Thyroid gland (tissue), 4 donors: Measurements from ENCODE around the gene UST. TPM values are rescaled to one million over a fixed set of nuclear protein-coding genes. Genes with fewer than 3 reads are reported as not detected.

Experiments used
- DNase-seq, 2 donors: peaks; one replicate each; pipeline ENCODE4 v3.0.0-alpha.2; 2019
- H3K27ac ChIP-seq, 3 donors: fragments of 200-600 bp; sonication (generic); 1 replicate in 2 of 3; 2 replicates in 1 of 3; pipeline ENCODE4 v1.5.1; 2016 to 2019; ENCODE audit warnings: mild to moderate bottlenecking in 1 of 3, moderate library complexity in 1 of 3
- H3K27me3 ChIP-seq: fragments of 200-600 bp; sonication (generic); one replicate; pipeline ENCODE4 v1.5.1; 2019
- H3K36me3 ChIP-seq, 2 donors: fragments of 200-600 bp; sonication (generic); one replicate each; pipeline ENCODE4 v1.5.1; 2016 to 2019
- H3K4me1 ChIP-seq, 2 donors: fragments of 200-600 bp; sonication (generic); one replicate each; pipeline ENCODE4 v1.5.1; 2017 to 2019
- H3K4me3 ChIP-seq, 3 donors: fragments of 200-600 bp; sonication (generic); replicated peaks in 1 of 3; 1 replicate in 2 of 3; 2 replicates in 1 of 3; pipeline ENCODE4 v1.5.1; 2016; ENCODE audit warnings: mild to moderate bottlenecking in 1 of 3
- H3K9me3 ChIP-seq: fragments of 200-600 bp; sonication (generic); one replicate; pipeline ENCODE4 v1.5.1; 2017
- CTCF ChIP-seq, 6 experiments: fragments of 200-600 bp in 3 of 6; fragments of 450-650 bp in 3 of 6; sonication (generic) in 3 of 6; IDR thresholded peaks; one replicate each; pipeline ENCODE4 v1.5.1; 2016 to 2019; ENCODE audit warnings: antibody characterized with exemption in 6 of 6, mild to moderate bottlenecking in 2 of 6, inconsistent platforms in 1 of 6, moderate library complexity in 1 of 6
- POLR2A ChIP-seq, 2 donors: fragments of 450-650 bp; IDR thresholded peaks; one replicate each; pipeline ENCODE4 v1.6.1; 2017; ENCODE audit warnings: antibody characterized with exemption in 2 of 2, mild to moderate bottlenecking in 2 of 2, moderate library complexity in 1 of 2
- WGBS, 2 donors: methylation state at CpG; one replicate each; pipeline ENCODE4 v1.1.5; 2017; 5-methylcytosine and 5-hydroxymethylcytosine counted together
- intact Hi-C: fragments of 100-400 bp; cut with DNase I; formaldehyde crosslinking; loops from one replicate; pipeline ENCODE4 v1.15.1; 2023
- total RNA-seq, 4 donors: library from RNA; depleted of rRNA; stranded (reverse); fragments of >200 nt; gene quantifications; one replicate each; pipeline ENCODE4 v1.2.3, GENCODE V29; 2016

The UST gene
- total RNA-seq, 4 donors from 2014 or later: 73.4 to 91.2 (median 81.4) TPM

- Histone ChIP-seq H3K27ac (peak overlapping the region; percentile 26 to 71 (median 39)), H3K27me3 (no peaks in the 10 kb centered on the region), H3K4me1 (peaks cover 25 to 29% of the 10 kb centered on the region in 2 donors), H3K36me3 (no peaks in the 10 kb centered on the region), H3K4me3 (no peak overlapping the region), H3K9me3 (no peaks in the 10 kb centered on the region)
- no peak for DNase-seq
- intact Hi-C loops: no loop called here
- TF ChIP-seq POLR2A (IDR thresholded peaks at IDR 0.05) (no peak), CTCF (IDR thresholded peaks at IDR 0.05) (no peak)
- WGBS, 2 donors: 71 to 75% methylated on average over 6 of the region's 6 CpGs
Measured at GRCh38 chr6:149052350-149053106, 305.7 kb downstream of the UST start.

GRCh38 chr6:149053848-149054558 is 307.2 kb downstream of the UST start:
- no peak for DNase-seq
- Histone ChIP-seq H3K36me3 (no peaks in the 10 kb centered on the region), H3K27ac (peak overlapping the region; percentile 55 to 71 (median 67)), H3K4me1 (peaks cover 24 to 27% of the 10 kb centered on the region in 2 donors), H3K27me3 (no peaks in the 10 kb centered on the region), H3K4me3 (no peak overlapping the region), H3K9me3 (no peaks in the 10 kb centered on the region)
- no peak for TF ChIP-seq POLR2A (IDR thresholded peaks at IDR 0.05)
- TF ChIP-seq CTCF (IDR thresholded peaks at IDR 0.05): no peak
- intact Hi-C loops: no loop called here
- 79 to 87% methylated on average over 4 of the region's 4 CpGs for WGBS, 2 donors

GRCh38 chr6:149054559-149055194 is 307.8 kb downstream of the UST start:
- intact Hi-C loops: no loop called here
- H3K4me1 ChIP-seq: peaks cover 24 to 32% of the 10 kb centered on the region in 2 donors
- H3K9me3 ChIP-seq: no peaks in the 10 kb centered on the region
- 34 to 36% methylated on average over 8 of the region's 8 CpGs for WGBS, 2 donors
- peak; percentile 54 to 73 for DNase-seq
- TF ChIP-seq POLR2A (IDR thresholded peaks at IDR 0.05): no peak
- no peak for TF ChIP-seq CTCF (IDR thresholded peaks at IDR 0.05)
- H3K4me3 ChIP-seq: no peak overlapping the region
- H3K27me3 ChIP-seq: no peaks in the 10 kb centered on the region
- H3K27ac ChIP-seq: peak overlapping the region; percentile 55 to 71 (median 69)
- no peaks in the 10 kb centered on the region for H3K36me3 ChIP-seq

- Histone ChIP-seq H3K9me3 (no peaks in the 10 kb centered on the region), H3K27ac (peak overlapping the region; percentile 55 to 71 (median 69)), H3K4me3 (no peak overlapping the region), H3K27me3 (no peaks in the 10 kb centered on the region), H3K36me3 (no peaks in the 10 kb centered on the region), H3K4me1 (peaks cover 29 to 33% of the 10 kb centered on the region in 2 donors)
- 60 to 66% methylated on average over 5 of the region's 5 CpGs for WGBS, 2 donors
- TF ChIP-seq POLR2A (IDR thresholded peaks at IDR 0.05): no peak
- TF ChIP-seq CTCF (IDR thresholded peaks at IDR 0.05): no peak
- DNase-seq: no peak
- intact Hi-C loops: no loop called here
Measured at GRCh38 chr6:149055195-149055899, 308.5 kb downstream of the UST start.
